PC-9 (cell line): Measurements from ENCODE around the gene ADGRV1. TPM values are rescaled to one million over a fixed set of nuclear protein-coding genes. Genes with fewer than 3 reads are reported as not detected.

Experiments used
- BruUV-seq: library from RNA; stranded (reverse); fragments of 400-500 nt; replicated peaks from 2 replicates; lab custom pipeline; 2021; lab: Mats Ljungman, UMichigan
- CTCF ChIA-PET: fragments of 300-600 bp; sonication (Branson Sonifier 250); formaldehyde crosslinking; loops from one replicate; lab custom pipeline; 2022; ENCODE audit warnings: antibody characterized with exemption; lab: Charles Lee
- POLR2A ChIA-PET: fragments of 300-600 bp; sonication (Branson Sonifier 250); formaldehyde crosslinking; loops from one replicate; lab custom pipeline; 2022; ENCODE audit warnings: antibody characterized with exemption; ENCODE audit not compliant: unreplicated experiment; lab: Charles Lee
- DNase-seq, 2 experiments: peaks; one replicate each; pipeline versions ENCODE4 v3.0.0 to v3.0.0-alpha.2; 2015 to 2022; ENCODE audit warnings: mixed read lengths in 1 of 2
- H2AFZ ChIP-seq: fragments of 200-600 bp; sonication (generic); 2 replicates; pipeline ENCODE4 v1.8.1; 2017; ENCODE audit warnings: antibody characterized with exemption
- H3F3A ChIP-seq: fragments of 200-600 bp; sonication (generic); 2 replicates; pipeline ENCODE4 v1.8.1; 2017; ENCODE audit warnings: antibody characterized with exemption, mild to moderate bottlenecking, low read depth; ENCODE audit not compliant: insufficient read depth
- H3K27ac ChIP-seq: fragments of 200-600 bp; sonication (generic); 2 replicates; pipeline ENCODE4 v1.6.1; 2016; ENCODE audit warnings: mixed run types
- H3K27me3 ChIP-seq: fragments of 200-600 bp; sonication (generic); 2 replicates; pipeline ENCODE4 v1.6.1; 2016; ENCODE audit warnings: low read depth, mixed run types; ENCODE audit not compliant: insufficient read depth
- H3K36me3 ChIP-seq: fragments of 200-600 bp; sonication (generic); 2 replicates; pipeline ENCODE4 v1.6.1; 2016; ENCODE audit warnings: low read depth, mixed run types
- H3K4me1 ChIP-seq: fragments of 200-600 bp; sonication (generic); replicated peaks from 2 replicates; pipeline ENCODE4 v1.6.1; 2016; ENCODE audit warnings: mixed run types; ENCODE audit not compliant: insufficient read depth
- H3K4me2 ChIP-seq: fragments of 200-600 bp; sonication (generic); 2 replicates; pipeline ENCODE4 v1.6.1; 2017; ENCODE audit warnings: mixed run types
- H3K4me3 ChIP-seq: fragments of 200-600 bp; sonication (generic); 2 replicates; pipeline ENCODE4 v1.6.1; 2016; ENCODE audit warnings: mixed run types
- H3K79me2 ChIP-seq: fragments of 200-600 bp; sonication (generic); 2 replicates; pipeline ENCODE4 v1.6.1; 2017; ENCODE audit warnings: low read depth, mixed run types
- H3K9me2 ChIP-seq: fragments of 200-600 bp; sonication (generic); 2 replicates; pipeline ENCODE4 v1.8.1; 2017; ENCODE audit warnings: mild to moderate bottlenecking; ENCODE audit not compliant: insufficient read depth
- H3K9me3 ChIP-seq: fragments of 200-600 bp; sonication (generic); 2 replicates; pipeline ENCODE4 v1.8.1; 2016; ENCODE audit warnings: low read depth; ENCODE audit not compliant: insufficient read depth
- H4K20me1 ChIP-seq: fragments of 200-600 bp; sonication (generic); 2 replicates; pipeline ENCODE4 v1.8.1; 2017; ENCODE audit not compliant: insufficient read depth
- CTCF ChIP-seq: fragments of 200-600 bp; sonication (generic); conservative IDR thresholded peaks from 2 replicates; pipeline ENCODE4 v1.6.1; 2017; ENCODE audit warnings: mixed run types, antibody characterized with exemption, mild to moderate bottlenecking, moderate library complexity
- EZH2 ChIP-seq: fragments of 200-600 bp; sonication (generic); IDR thresholded peaks from 2 replicates; pipeline ENCODE4 v1.8.0; 2017; ENCODE audit warnings: antibody characterized with exemption, low read depth
- intact Hi-C: fragments of 100-400 bp; cut with micrococcal nuclease; formaldehyde crosslinking; loops from one replicate; pipeline ENCODE4 v1.10.0; 2022; ENCODE audit not compliant: unreplicated experiment
- total RNA-seq: library from RNA; stranded (reverse); gene quantifications from 2 replicates; pipeline ENCODE4 v1.2.3, GENCODE V29; 2021

ADGRV1 gene
- total RNA-seq, 1 experiment from 2014 or later, result 1.0 TPM

GRCh38 chr5:91145333-91145620 lies 586.7 kb downstream of the ADGRV1 start:
- H3F3A ChIP-seq, result no peaks in the 10 kb centered on the region
- 0 out of 2 replicates have a peak, but pooled peaks cover 5% of the 10 kb centered on the region for H3K9me3 ChIP-seq
- no peaks in the 10 kb centered on the region for H3K27me3 ChIP-seq
- H3K4me2 ChIP-seq, result no peak overlapping the region
- H3K4me1 ChIP-seq, result peaks cover 5% of the 10 kb centered on the region
- no peak for DNase-seq
- no peak overlapping the region for H3K4me3 ChIP-seq
- intact Hi-C loops, result no loop called here
- ChIA-PET CTCF (no interaction called here), POLR2A (interaction anchor here (0.6 kb wide), 1 partner anchor 237 kb away, joined by 3 read pairs; no protein-coding TSS in a partner anchor)
- no peak overlapping the region for H3K27ac ChIP-seq
- H2AFZ ChIP-seq, result no peak overlapping the region
- TF ChIP-seq CTCF (no peak), EZH2 (no peak)
- no peaks in the 10 kb centered on the region for H3K9me2 ChIP-seq
- no peaks in the 10 kb centered on the region for H3K36me3 ChIP-seq
- no peaks in the 10 kb centered on the region for H4K20me1 ChIP-seq
- H3K79me2 ChIP-seq, result no peaks in the 10 kb centered on the region
- BruUV-seq, result no TSS peak

- H3K36me3 ChIP-seq, result no peaks in the 10 kb centered on the region
- H4K20me1 ChIP-seq, result no peaks in the 10 kb centered on the region
- ChIA-PET POLR2A (no interaction called here), CTCF (no interaction called here)
- H3K27ac ChIP-seq, result no peak overlapping the region
- H3K9me2 ChIP-seq, result no peaks in the 10 kb centered on the region
- no peak overlapping the region for H3K4me3 ChIP-seq
- H3K79me2 ChIP-seq, result no peaks in the 10 kb centered on the region
- no TSS peak for BruUV-seq
- no peak for DNase-seq
- H3K4me1 ChIP-seq, result peaks cover 12% of the 10 kb centered on the region
- intact Hi-C loops, result no loop called here
- no peaks in the 10 kb centered on the region for H3K27me3 ChIP-seq
- 0 out of 2 replicates have a peak, but pooled peaks cover 5% of the 10 kb centered on the region for H3K9me3 ChIP-seq
- H2AFZ ChIP-seq, result no peak overlapping the region
- TF ChIP-seq CTCF (no peak), EZH2 (no peak)
- H3F3A ChIP-seq, result no peaks in the 10 kb centered on the region
- no peak overlapping the region for H3K4me2 ChIP-seq
Measured at GRCh38 chr5:91146230-91146629, 587.6 kb downstream of the ADGRV1 start.

GRCh38 chr5:91146905-91147600 lies 588.5 kb downstream of the ADGRV1 start:
- intact Hi-C loops, result no loop called here
- Histone ChIP-seq H3K27ac (no peak overlapping the region), H4K20me1 (no peaks in the 10 kb centered on the region), H3K9me3 (0 out of 2 replicates have a peak, but pooled peaks cover 5% of the 10 kb centered on the region), H3K27me3 (no peaks in the 10 kb centered on the region), H2AFZ (no peak overlapping the region), H3K9me2 (no peaks in the 10 kb centered on the region), H3K4me3 (no peak overlapping the region), H3K36me3 (no peaks in the 10 kb centered on the region), H3K4me2 (no peak overlapping the region), H3F3A (peaks cover 5% of the 10 kb centered on the region; the same call in 1 of the 2 replicates), H3K4me1 (peaks cover 19% of the 10 kb centered on the region), H3K79me2 (no peaks in the 10 kb centered on the region)
- no TSS peak for BruUV-seq
- ChIA-PET CTCF (no interaction called here), POLR2A (no interaction called here)
- TF ChIP-seq CTCF (no peak), EZH2 (no peak)
- DNase-seq, result no peak
